ENCODE results near the gene PDE8B.

Gene PDE8B

DNA sequence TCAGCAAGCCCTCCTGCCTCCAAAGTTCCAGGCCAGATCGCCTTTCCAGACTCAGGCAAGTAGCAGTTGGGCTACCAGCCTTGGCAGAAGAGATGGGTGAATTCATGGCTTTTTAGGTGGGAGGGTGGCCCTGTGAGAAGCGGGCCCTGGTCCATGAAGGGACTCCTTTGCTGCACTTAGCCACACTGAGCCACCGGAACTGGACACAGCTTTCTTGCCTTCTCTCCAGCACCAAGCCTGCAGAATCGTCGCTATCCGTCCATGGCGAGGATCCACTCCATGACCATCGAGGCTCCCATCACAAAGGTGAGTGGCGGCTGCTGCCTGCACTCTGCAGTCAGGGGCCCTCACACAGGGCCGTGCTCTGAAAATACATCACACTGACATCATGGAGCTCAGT is 196.7 kb downstream of the PDE8B start:
- TF ChIP-seq, protein P1, sequence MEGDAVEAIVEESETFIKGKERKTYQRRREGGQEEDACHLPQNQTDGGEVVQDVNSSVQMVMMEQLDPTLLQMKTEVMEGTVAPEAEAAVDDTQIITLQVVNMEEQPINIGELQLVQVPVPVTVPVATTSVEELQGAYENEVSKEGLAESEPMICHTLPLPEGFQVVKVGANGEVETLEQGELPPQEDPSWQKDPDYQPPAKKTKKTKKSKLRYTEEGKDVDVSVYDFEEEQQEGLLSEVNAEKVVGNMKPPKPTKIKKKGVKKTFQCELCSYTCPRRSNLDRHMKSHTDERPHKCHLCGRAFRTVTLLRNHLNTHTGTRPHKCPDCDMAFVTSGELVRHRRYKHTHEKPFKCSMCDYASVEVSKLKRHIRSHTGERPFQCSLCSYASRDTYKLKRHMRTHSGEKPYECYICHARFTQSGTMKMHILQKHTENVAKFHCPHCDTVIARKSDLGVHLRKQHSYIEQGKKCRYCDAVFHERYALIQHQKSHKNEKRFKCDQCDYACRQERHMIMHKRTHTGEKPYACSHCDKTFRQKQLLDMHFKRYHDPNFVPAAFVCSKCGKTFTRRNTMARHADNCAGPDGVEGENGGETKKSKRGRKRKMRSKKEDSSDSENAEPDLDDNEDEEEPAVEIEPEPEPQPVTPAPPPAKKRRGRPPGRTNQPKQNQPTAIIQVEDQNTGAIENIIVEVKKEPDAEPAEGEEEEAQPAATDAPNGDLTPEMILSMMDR (conservative IDR thresholded peaks at IDR 0.05; ENCODE audit: low read depth, low read length) = no peak
- no peak overlapping the region for H3K4me3 ChIP-seq (ENCODE audit: low read length)
- no peak for DNase-seq (ENCODE audit: low read depth)

DNA sequence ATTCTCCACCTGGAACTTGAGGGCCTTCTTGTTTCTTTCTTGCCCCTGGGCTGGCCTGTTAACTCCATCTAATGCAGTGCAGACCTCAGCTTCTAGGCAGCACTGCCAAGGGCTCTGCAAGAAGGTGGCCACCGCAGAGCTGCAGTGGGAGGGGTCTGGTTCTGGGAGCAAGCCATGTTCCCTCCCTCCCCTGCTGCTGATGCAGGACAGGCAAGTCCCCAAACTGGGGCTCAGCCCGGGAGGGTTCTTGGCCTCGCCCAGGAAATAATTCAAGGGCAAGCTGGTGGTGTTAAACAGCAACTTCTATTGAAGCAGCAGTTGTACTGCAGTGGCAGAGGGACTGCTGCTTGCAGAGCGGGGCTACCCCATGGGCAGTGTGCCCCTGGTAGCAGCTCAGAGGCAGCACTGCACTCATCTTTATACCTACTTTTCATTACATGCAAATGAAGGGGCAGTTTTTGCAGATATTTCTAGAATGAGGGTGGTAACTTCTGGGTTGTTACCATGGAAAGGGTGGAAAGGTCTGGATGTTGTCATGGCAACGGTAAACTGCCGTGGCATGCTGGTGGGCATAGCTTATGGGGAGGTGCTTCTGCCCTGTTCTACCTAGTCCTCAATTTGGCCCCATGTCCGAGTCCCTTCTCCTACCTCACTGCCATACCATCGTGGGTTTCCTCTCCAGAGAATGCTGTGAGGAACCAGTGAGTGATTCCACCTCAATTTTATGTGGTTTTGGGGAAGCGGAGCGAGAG is 199.6 kb downstream of the PDE8B start:
- TF ChIP-seq, protein P1 (conservative IDR thresholded peaks at IDR 0.05; ENCODE audit: low read depth, low read length) = no peak
- H3K4me3 ChIP-seq (ENCODE audit: low read length) = no peak overlapping the region
- no peak for DNase-seq (ENCODE audit: low read depth)

DNA sequence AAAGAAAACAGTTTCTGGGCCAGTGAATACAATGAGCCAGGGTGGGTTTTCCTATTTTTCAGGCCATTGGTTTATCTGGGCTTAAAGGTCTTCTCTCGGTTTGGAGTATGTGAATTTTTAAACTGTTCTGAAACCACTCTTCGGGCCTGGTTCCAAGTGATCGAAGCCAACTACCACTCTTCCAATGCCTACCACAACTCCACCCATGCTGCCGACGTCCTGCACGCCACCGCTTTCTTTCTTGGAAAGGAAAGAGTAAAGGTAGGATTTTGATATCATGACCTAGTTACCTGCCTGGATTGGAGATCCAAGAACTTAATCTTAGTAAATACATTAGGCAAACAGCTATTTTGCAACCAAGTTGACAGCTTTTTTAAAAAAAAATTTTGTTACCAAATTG is 202.6 kb downstream of the PDE8B start:
- no peak overlapping the region for H3K4me3 ChIP-seq (ENCODE audit: low read length)
- DNase-seq (ENCODE audit: low read depth) = no peak
- TF ChIP-seq, protein P1 (conservative IDR thresholded peaks at IDR 0.05; ENCODE audit: low read depth, low read length) = no peak

DNA sequence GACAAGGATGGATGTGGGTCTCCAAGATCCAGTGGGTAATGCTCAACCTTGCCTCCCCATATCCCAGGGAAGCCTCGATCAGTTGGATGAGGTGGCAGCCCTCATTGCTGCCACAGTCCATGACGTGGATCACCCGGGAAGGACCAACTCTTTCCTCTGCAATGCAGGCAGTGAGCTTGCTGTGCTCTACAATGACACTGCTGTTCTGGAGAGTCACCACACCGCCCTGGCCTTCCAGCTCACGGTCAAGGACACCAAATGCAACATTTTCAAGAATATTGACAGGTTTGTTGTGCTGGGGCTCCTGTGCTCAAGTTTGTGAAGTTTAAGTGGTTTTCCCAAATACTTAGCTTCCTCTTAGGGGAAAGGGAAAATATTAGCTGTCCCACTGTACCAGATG is 207.7 kb downstream of the PDE8B start:
- no peak for DNase-seq (ENCODE audit: low read depth)
- TF ChIP-seq, protein P1 (conservative IDR thresholded peaks at IDR 0.05; ENCODE audit: low read depth, low read length) = no peak
- H3K4me3 ChIP-seq (ENCODE audit: low read length) = no peak overlapping the region

DNA sequence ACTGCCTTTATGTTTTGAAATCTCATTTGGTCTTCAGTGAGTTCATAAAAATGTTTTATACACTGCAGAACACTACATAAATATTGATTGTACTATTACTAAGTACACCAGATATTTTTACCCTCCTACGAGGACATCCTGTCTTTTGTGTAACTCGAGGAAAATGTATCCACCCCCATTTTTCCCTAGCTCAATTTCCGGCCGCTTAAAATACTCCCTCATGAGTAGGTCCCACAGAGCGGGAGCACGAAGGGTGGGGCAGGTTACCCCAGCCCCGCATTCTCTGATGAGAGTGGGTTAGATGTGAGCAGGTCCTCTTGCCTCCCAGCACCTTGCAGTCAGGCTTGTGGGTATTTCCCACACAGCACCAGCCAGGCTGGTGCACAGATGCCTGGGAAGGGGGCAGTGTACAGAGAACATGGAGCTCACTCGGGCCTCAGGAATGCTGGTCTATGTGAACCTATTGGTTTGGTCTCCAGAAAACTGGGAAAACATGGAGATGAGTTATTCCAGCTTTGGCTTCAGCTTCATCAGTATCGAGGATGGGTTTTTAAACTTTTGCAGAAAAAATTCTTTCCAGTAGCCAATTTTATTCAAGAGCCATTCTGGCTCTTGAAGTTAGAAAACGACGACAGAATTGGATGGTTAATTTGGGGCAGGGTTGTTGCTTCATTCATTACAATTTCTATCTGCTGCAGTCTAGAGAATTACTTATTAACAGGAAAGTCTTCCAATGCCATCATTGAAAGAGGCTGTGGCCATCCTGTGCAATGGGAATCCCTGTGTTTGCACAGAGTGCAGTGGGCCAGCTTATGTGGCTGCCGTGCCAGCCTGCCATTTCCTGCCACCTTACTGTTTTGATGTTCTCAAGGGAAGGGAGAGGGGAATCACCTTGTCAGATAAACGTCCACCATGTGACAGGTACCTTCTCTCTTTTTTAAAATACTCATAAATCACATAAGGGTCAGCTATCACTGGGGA is 208.4 kb downstream of the PDE8B start:
- TF ChIP-seq, protein P1 (conservative IDR thresholded peaks at IDR 0.05; ENCODE audit: low read depth, low read length) = no peak

DNA sequence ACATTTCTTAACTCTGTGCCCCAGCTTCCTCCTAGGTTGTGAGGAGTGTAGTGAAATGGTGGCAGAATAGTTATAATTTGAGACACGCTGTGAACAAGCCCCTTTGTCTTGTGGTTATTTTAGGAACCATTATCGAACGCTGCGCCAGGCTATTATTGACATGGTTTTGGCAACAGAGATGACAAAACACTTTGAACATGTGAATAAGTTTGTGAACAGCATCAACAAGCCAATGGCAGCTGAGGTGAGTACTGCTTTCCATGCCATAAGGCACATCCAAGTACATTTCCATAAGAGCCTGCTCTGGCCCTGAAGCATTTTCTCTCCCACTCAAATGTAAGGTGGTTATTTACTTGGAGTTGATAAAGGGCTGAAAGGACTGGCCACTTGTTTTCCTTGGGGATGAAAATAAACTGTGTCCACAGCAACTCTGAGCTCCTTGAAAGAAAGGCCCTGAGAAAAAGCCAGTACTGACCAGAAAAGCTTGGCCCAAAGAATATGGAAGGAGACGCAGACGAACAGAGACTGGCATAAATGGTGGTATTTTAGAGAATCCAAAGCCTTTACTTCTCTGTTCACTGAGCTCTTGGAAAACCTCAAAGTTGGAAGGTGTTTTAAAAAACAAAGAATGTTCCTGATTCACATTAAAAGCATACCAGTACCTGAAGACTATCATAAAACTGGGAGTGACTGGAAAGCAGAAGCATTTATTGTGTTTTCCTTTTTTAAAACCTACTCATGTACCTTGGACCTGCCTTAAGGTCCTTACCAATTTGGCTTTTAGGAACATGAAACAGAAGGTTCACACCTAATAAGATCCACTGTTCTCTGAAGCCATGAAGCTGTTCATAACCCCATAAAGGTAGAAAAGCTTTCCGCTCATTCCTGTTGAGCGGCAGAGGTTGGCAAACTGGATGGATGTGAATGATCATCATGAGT is 209.4 kb downstream of the PDE8B start:
- TF ChIP-seq, protein P1 (conservative IDR thresholded peaks at IDR 0.05; ENCODE audit: low read depth, low read length) = no peak
- no peak overlapping the region for H3K4me3 ChIP-seq (ENCODE audit: low read length)
- DNase-seq (ENCODE audit: low read depth) = no peak

More for the DNA sequence above, 208.4 kb downstream of the PDE8B start:
- DNase-seq (ENCODE audit: low read depth) = no peak
- H3K4me3 ChIP-seq (ENCODE audit: low read length) = no peak overlapping the region
